ENCODE data around the gene CCL7.
"Not testable (repeated sequence)": the region's sequence is repeated elsewhere in the genome, so short reads cannot be mapped to it uniquely, and the experiment has no call there.

The CCL7 gene

DNA sequence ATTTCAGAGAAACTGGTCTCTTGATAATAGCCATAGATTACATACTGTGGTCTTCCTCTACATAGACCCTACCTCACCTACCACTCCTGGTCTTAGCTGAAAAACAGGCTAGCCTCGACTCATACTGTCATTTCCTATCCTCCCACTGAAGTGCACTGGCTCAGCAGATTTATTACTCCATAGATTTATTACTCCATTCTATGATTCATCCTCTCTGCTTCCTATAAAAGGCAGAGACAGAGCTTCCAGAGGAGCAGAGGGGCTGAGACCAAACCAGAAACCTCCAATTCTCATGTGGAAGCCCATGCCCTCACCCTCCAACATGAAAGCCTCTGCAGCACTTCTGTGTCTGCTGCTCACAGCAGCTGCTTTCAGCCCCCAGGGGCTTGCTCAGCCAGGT lies at the start of gene CCL7:
TSS of gene CCL7 (plus strand) at position 253 of the 400 bp plus-strand sequence. CDS start at position 323, 70 bp downstream.
- DNase-seq (ENCODE audit: low read depth): no peak

GRCh38 chr17:34220752-34221395 lies 49.1 kb upstream of the CCL7 start:
- no peak for DNase-seq (ENCODE audit: low read depth)

- no peak for DNase-seq (ENCODE audit: low read depth)
These were observed 48.6 kb upstream of the CCL7 start for GRCh38 chr17:34221411-34221810.

GRCh38 chr17:34222722-34223497 lies 47.1 kb upstream of the CCL7 start:
- DNase-seq (ENCODE audit: low read depth): no peak

- no peak for DNase-seq (ENCODE audit: low read depth)
These were observed 45.0 kb upstream of the CCL7 start for GRCh38 chr17:34225046-34225445.

GRCh38 chr17:34226011-34226743 lies 43.8 kb upstream of the CCL7 start:
- no peak for DNase-seq (ENCODE audit: low read depth)

DNA sequence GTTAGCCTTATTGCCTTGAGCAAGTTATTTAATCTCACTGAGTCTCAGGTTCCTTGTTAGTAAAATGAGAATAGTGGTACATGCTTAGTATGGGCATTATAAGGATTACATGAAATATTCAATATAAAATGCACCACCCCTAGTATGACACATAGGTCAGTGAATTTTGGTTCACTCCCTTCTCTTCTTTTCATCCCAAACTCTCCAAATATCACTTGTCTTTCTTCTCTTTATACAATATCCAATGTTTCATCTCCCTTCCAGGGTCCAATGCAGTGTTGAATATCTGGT lies 43.3 kb upstream of the CCL7 start:
- DNase-seq (ENCODE audit: low read depth): no peak

DNA sequence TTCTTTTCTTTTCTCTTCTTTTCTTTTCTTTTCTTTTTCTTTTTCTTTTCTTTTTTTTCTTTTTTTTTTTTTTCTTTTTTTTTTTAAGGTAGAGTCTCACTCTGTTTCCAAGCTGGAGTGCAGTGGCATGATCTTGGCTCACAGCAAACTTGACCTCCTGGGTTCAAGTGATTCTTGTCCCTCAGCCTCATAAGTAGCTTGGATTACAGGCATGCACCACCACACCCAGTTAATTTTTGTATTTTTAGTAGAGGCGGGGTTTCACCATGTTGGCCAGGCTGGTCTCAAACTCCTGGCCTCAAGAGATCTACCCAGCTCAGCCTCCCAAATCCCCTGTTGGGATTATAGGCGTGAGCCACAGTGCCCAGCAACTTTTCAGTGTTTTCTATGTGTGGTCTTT lies 42.7 kb upstream of the CCL7 start:
- DNase-seq (ENCODE audit: low read depth): not testable (repeated sequence)

DNA sequence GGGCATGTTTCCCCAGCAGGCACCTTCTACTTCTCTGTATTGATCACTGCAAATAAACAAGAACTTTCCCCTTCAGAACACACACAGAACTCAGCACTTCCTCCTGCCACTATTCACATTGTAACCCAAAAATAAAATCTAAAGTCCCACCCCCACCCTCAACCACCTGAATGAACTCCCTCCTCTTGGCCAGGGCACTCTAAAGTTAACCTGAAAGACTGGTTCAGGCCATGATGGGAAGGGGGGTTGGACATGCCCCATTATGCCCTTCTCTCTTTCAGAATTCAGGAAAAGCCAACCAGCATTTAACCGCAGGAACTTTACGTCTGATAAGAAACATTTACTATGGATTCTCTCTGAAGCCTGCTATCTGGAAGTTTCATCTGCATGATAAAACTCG lies 42.3 kb upstream of the CCL7 start:
- no peak for DNase-seq (ENCODE audit: low read depth)

- no peak for DNase-seq (ENCODE audit: low read depth)
These were observed 41.2 kb upstream of the CCL7 start for GRCh38 chr17:34228781-34229180.

DNA sequence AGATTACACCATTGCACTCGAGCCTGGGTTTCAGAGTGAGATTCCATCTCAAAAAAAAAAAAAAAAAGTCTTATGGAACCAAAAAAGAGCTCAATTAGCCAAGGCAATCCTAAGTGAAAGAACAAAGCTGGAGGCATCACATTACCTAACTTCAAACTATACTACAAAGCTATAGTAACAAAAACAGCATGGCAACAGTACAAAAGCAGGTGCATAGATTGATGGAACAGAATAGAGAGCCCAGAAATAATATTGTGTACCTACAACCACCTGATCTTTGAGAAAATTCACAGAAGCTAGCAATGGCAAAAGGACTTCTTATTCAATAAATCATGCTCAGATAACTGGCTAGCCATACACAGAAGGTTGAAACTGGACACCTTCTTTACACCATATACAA lies 39.7 kb upstream of the CCL7 start:
- DNase-seq (ENCODE audit: low read depth): no peak

- no peak for DNase-seq (ENCODE audit: low read depth)
These were observed 35.4 kb upstream of the CCL7 start for GRCh38 chr17:34234616-34235015.

GRCh38 chr17:34235389-34236028 lies 34.5 kb upstream of the CCL7 start:
- DNase-seq (ENCODE audit: low read depth): no peak

DNA sequence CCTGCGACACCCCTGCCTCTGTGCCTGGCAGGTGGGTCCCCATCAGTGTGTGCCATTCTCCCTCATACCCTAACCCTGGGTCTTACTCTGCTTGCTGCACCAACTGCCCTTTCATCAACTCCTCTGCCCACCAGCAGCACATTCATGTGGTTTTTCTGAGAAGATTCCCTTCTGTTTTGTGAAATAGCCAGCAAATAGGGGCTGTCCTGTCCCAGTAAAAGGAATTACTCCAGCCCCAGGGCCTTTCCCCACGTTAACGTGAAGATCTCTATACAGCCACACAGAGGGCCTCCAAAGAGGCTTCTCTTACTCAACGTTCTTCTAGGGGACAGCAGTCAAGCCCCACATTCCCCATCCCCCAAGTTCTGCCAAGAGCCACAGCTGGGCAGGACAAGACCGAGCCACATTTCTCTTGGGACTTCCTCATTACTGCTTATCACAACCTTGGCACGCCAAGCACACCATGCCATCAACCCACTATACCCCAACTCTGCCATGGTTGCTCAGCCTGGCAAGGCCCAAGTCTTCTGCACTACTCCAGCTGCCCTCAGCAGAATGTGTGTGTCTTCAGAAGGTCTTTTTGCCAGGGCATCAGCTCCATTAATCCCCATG lies 33.6 kb upstream of the CCL7 start:
- no peak for DNase-seq (ENCODE audit: low read depth)

- no peak for DNase-seq (ENCODE audit: low read depth)
These were observed 32.6 kb upstream of the CCL7 start for GRCh38 chr17:34237458-34237857.

DNA sequence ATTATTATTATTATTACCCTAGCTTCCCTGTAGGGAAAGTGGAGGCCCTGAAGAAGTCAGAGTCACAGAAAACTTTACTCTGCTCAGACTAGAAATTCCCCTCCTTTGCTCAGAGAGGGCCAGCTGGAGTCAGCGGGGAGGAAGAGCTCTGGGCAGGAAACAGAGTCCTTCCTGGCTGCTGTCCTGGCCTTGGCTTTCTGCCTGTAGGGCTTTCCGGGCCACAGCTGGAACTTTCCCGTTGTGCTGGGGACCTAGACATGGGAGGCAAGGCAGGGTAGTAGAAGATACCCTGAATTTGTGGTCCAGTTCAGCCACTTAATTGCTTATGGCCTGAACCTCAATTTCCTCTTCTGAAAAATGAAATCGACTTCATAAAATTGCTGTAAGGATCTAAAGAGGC lies 29.0 kb upstream of the CCL7 start:
- DNase-seq (ENCODE audit: low read depth): no peak

DNA sequence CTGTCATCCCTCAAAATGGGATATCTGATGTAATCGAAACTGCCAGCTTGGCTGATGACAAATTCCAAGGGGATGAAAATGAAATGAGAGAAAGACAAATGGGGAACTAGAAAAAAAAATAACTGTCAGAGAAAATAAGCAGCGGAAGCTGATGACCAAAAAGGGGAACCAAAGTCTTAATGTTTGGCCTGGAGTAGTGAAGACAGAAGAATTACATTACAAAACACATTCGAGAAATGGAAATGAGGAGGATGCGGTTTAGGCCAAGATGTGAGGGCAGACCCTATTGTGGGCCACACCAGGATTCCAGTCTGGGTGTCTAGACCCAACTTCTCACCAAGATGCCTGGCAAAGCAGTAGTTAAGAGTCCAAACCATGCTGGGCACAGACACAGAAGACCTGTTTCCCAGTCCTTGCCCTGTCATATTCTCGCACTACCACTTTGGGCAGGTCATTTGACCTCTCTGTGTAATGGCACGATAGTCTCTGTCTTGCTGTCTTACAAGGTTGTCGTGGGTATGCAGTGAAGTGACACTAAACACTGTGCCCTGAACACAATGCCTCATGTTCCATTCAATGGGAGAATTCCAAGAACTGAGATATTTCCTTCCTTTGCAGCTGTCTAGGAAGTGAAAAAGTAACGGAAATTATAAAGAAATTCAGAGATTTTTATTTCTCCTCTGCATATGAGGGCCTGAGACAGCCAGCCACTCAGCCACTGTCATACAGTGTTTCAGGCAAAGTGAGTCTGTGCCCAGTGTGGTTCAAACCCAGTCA lies 27.2 kb upstream of the CCL7 start:
- DNase-seq (ENCODE audit: low read depth): no peak

- DNase-seq (ENCODE audit: low read depth): no peak
These were observed 26.4 kb upstream of the CCL7 start for GRCh38 chr17:34243364-34244320.

- DNase-seq (ENCODE audit: low read depth): no peak
These were observed 24.6 kb upstream of the CCL7 start for GRCh38 chr17:34245351-34245905.

GRCh38 chr17:34246446-34246845 lies 23.6 kb upstream of the CCL7 start:
- DNase-seq (ENCODE audit: low read depth): no peak

All from stromal cell of bone marrow (primary cell).